HCT116 (cell line): ENCODE results near the gene RELB. TPM values are rescaled to one million over a fixed set of nuclear protein-coding genes. Genes with fewer than 3 reads are reported as not detected.

ENCODE experiments used
- ATAC-seq: fragments of 200-7000 bp; cut with Tn5 transposase; 2 replicates; pipeline ENCODE4 v1.9.1; 2020; ENCODE audit warnings: mild to moderate bottlenecking, moderate library complexity
- BruUV-seq: library from RNA; stranded (reverse); fragments of 400-500 nt; replicated peaks from 2 replicates; lab custom pipeline; 2021; lab: Mats Ljungman, UMichigan
- CTCF ChIA-PET: fragments of 300-600 bp; sonication (Branson Sonifier 250); formaldehyde crosslinking; loops from one replicate; lab custom pipeline; 2021; ENCODE audit warnings: antibody characterized with exemption; lab: Charles Lee
- POLR2A ChIA-PET: fragments of 300-600, 350-600 bp; sonication (Branson Sonifier 250); formaldehyde crosslinking; loops from one replicate; lab custom pipeline; 2021; ENCODE audit warnings: antibody characterized with exemption; lab: Charles Lee
- RAD21 ChIA-PET, 2 experiments: fragments of 300-600 bp; sonication (Branson Sonifier 250); formaldehyde crosslinking; loops; one replicate each; lab custom pipeline; 2023; ENCODE audit warnings: low total read pairs in 2 of 2; ENCODE audit not compliant: uncharacterized antibody in 2 of 2, unreplicated experiment in 2 of 2, low non-redundant PET in 1 of 2; lab: Charles Lee
- DNase-seq: peaks from one replicate; pipeline ENCODE4 v3.0.0-alpha.2; 2010; ENCODE audit warnings: low read depth, low spot score
- H2AFZ ChIP-seq: fragments of 200-600 bp; shearing (Covaris generic), sonication (generic); 2 replicates; pipeline ENCODE4 v1.6.1; 2017; ENCODE audit warnings: low read depth, mixed run types, mixed read lengths, antibody characterized with exemption, low read length; ENCODE audit not compliant: poor library complexity, severe bottlenecking
- H3K27ac ChIP-seq: 2 replicates; pipeline ENCODE4 v1.5.1; 2012; ENCODE audit warnings: low read depth, low read length
- H3K27me3 ChIP-seq: fragments of 200-600 bp; sonication (generic); 2 replicates; pipeline ENCODE4 v1.6.1; 2016; ENCODE audit warnings: mixed run types, low read length, mixed read lengths; ENCODE audit not compliant: insufficient read depth
- H3K36me3 ChIP-seq, 2 experiments: fragments of 200-500 bp in 1 of 2; fragments of 200-600 bp in 1 of 2; sonication (Bioruptor generic) in 1 of 2; sonication (generic) in 1 of 2; 2 replicates each; pipeline versions ENCODE4 v1.5.1 to v1.6.1; 2014 to 2016; ENCODE audit warnings: low read length in 2 of 2, inconsistent platforms in 1 of 2, mixed read lengths in 1 of 2, mixed run types in 1 of 2; ENCODE audit not compliant: insufficient read depth in 2 of 2, control insufficient read depth in 1 of 2
- H3K4me1 ChIP-seq, 2 experiments: fragments of 200-600 bp in 1 of 2; sonication (generic) in 1 of 2; 2 replicates each; pipeline versions ENCODE4 v1.5.1 to v1.6.1; 2012 to 2017; ENCODE audit warnings: low read length in 2 of 2, inconsistent platforms in 1 of 2, mild to moderate bottlenecking in 1 of 2, mixed read lengths in 1 of 2, mixed run types in 1 of 2, moderate library complexity in 1 of 2; ENCODE audit not compliant: insufficient read depth in 2 of 2, control insufficient read depth in 1 of 2
- H3K4me2 ChIP-seq: fragments of 200-600 bp; sonication (generic); 2 replicates; pipeline ENCODE4 v1.6.1; 2017; ENCODE audit warnings: mixed run types, low read length, mixed read lengths
- H3K4me3 ChIP-seq, 2 experiments: fragments of 200-600 bp in 1 of 2; sonication (generic) in 1 of 2; replicated peaks in 1 of 2; 2 replicates each; pipeline ENCODE4 v1.5.1; 2011 to 2016; ENCODE audit warnings: low read length in 2 of 2, control low read depth in 1 of 2, low read depth in 1 of 2, mild to moderate bottlenecking in 1 of 2, mixed read lengths in 1 of 2, mixed run types in 1 of 2
- H3K79me2 ChIP-seq: fragments of 200-600 bp; sonication (generic); 2 replicates; pipeline ENCODE4 v1.6.1; 2017; ENCODE audit warnings: mild to moderate bottlenecking, mixed run types, low read length, moderate library complexity, mixed read lengths; ENCODE audit not compliant: insufficient read depth
- H3K9ac ChIP-seq: fragments of 200-600 bp; sonication (generic); 2 replicates; pipeline ENCODE4 v1.6.1; 2016; ENCODE audit warnings: low read length, mixed read lengths
- H3K9me2 ChIP-seq: fragments of 200-600 bp; sonication (generic), shearing (Covaris generic); 2 replicates; pipeline ENCODE4 v1.6.1; 2017; ENCODE audit warnings: mixed run types, mild to moderate bottlenecking, moderate library complexity; ENCODE audit not compliant: insufficient read depth
- H3K9me3 ChIP-seq, 2 experiments: fragments of 200-500 bp in 1 of 2; fragments of 200-600 bp in 1 of 2; sonication (Bioruptor generic) in 1 of 2; sonication (generic) in 1 of 2; 2 replicates each; pipeline ENCODE4 v1.6.1; 2014 to 2017; ENCODE audit warnings: low read length in 2 of 2, mixed read lengths in 2 of 2, inconsistent platforms in 1 of 2, low read depth in 1 of 2, mild to moderate bottlenecking in 1 of 2, mixed run types in 1 of 2, moderate library complexity in 1 of 2; ENCODE audit not compliant: control insufficient read depth in 1 of 2, insufficient read depth in 1 of 2
- H4K20me1 ChIP-seq: fragments of 200-600 bp; sonication (generic), shearing (Covaris generic); 2 replicates; pipeline ENCODE4 v1.6.1; 2017; ENCODE audit warnings: mixed run types, mild to moderate bottlenecking, moderate library complexity; ENCODE audit not compliant: insufficient read depth
- ATF3 ChIP-seq: IDR thresholded peaks from 2 replicates; pipeline ENCODE4 v1.6.1; 2012
- CBX3 ChIP-seq: IDR thresholded peaks from 2 replicates; pipeline ENCODE4 v1.6.1; 2012; ENCODE audit warnings: low read depth
- CEBPB ChIP-seq: IDR thresholded peaks from 2 replicates; pipeline ENCODE4 v1.6.1; 2012; ENCODE audit warnings: low read depth
- EGR1 ChIP-seq: IDR thresholded peaks from 2 replicates; pipeline ENCODE4 v1.6.1; 2012; ENCODE audit warnings: low read depth
- ELF1 ChIP-seq: IDR thresholded peaks from 2 replicates; pipeline ENCODE4 v1.6.1; 2012; ENCODE audit warnings: low read depth, borderline replicate concordance
- EZH2phosphoT487 ChIP-seq: fragments of 200-600 bp; IDR thresholded peaks from 2 replicates; pipeline ENCODE4 v1.6.1; 2018; ENCODE audit warnings: antibody characterized with exemption, borderline replicate concordance
- JUND ChIP-seq: IDR thresholded peaks from 2 replicates; pipeline ENCODE4 v1.6.1; 2012
- POLR2A ChIP-seq: IDR thresholded peaks from 2 replicates; pipeline ENCODE4 v1.7.0; 2011; ENCODE audit warnings: borderline replicate concordance; ENCODE audit not compliant: insufficient read depth, insufficient read length; ENCODE audit errors: extremely low read depth
- POLR2AphosphoS5 ChIP-seq: IDR thresholded peaks from 2 replicates; pipeline ENCODE4 v1.6.1; 2011; ENCODE audit warnings: mild to moderate bottlenecking, low read depth, low read length, moderate library complexity
- SIN3A ChIP-seq: IDR thresholded peaks from 2 replicates; pipeline ENCODE4 v1.6.1; 2012; ENCODE audit warnings: low read depth
- SP1 ChIP-seq: IDR thresholded peaks from 2 replicates; pipeline ENCODE4 v1.6.1; 2012; ENCODE audit warnings: low read depth
- SRF ChIP-seq: IDR thresholded peaks from 2 replicates; pipeline ENCODE4 v1.6.1; 2012; ENCODE audit warnings: low read depth
- TCF7L2 ChIP-seq: IDR thresholded peaks from 2 replicates; pipeline ENCODE4 v1.7.0; 2011; ENCODE audit warnings: borderline replicate concordance, inconsistent platforms; ENCODE audit not compliant: insufficient read depth, insufficient read length; ENCODE audit errors: extremely low read depth
- YY1 ChIP-seq: IDR thresholded peaks from 2 replicates; pipeline ENCODE4 v1.6.1; 2011; ENCODE audit warnings: low read length, low read depth, moderate library complexity, mild to moderate bottlenecking; ENCODE audit not compliant: insufficient replicate concordance; ENCODE audit errors: extremely low read depth
- ZBTB33 ChIP-seq: IDR thresholded peaks from 2 replicates; pipeline ENCODE4 v1.6.1; 2011; ENCODE audit warnings: mild to moderate bottlenecking, low read length, moderate library complexity; ENCODE audit not compliant: insufficient replicate concordance; ENCODE audit errors: extremely low read depth
- ZFX ChIP-seq: fragments of 450-650 bp; IDR thresholded peaks from 2 replicates; pipeline ENCODE4 v1.6.1; 2017
- intact Hi-C: fragments of 100-400 bp; cut with micrococcal nuclease; formaldehyde crosslinking; loops from 2 replicates; pipeline ENCODE4 v1.10.0; 2022
- total RNA-seq: library from RNA; stranded (reverse); gene quantifications from one replicate; pipeline ENCODE4 v1.2.1, GENCODE V29; 2021; ENCODE audit not compliant: unreplicated experiment
- TF ChIP-seq, protein P1 (sequence below): IDR thresholded peaks from 2 replicates; pipeline ENCODE4 v1.6.1; 2012

Gene RELB
- total RNA-seq, 1 experiment from 2014 or later = 12.9 TPM

- ChIA-PET CTCF (interaction anchor here (1.5 to 1.8 kb wide), 2 partner anchors 10 kb away, joined by 6 to 12 read pairs; no protein-coding TSS in a partner anchor), RAD21 (no interaction called here), POLR2A (interaction anchor here (1.2 kb wide), 1 partner anchor 11 kb away, joined by 6 read pairs; the partner anchor contains the start of gene CLASRP)
- peak overlapping the region; percentile 34; the same call in 1 of the 2 replicates for H3K27ac ChIP-seq
- H4K20me1 ChIP-seq = peaks cover 3% of the 10 kb centered on the region; the same call in 1 of the 2 replicates
- peaks cover 90% of the 10 kb centered on the region for H3K79me2 ChIP-seq
- H3K9me2 ChIP-seq = no peaks in the 10 kb centered on the region
- no peak overlapping the region for H3K4me3 ChIP-seq
- H3K4me1 ChIP-seq = peaks cover 7 to 27% of the 10 kb centered on the region in 2 experiments
- intact Hi-C loops = no loop called here
- DNase-seq (no peak), ATAC-seq (no peak)
- TF ChIP-seq POLR2A = no peak
- TF ChIP-seq SIN3A = no peak
- TF ChIP-seq ZFX = no peak
- no peak for TF ChIP-seq ATF3
- TF ChIP-seq, protein P1, sequence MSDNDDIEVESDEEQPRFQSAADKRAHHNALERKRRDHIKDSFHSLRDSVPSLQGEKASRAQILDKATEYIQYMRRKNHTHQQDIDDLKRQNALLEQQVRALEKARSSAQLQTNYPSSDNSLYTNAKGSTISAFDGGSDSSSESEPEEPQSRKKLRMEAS = no peak
- TF ChIP-seq EZH2phosphoT487 = no peak
- TF ChIP-seq ELF1 = no peak
- no peak for TF ChIP-seq EGR1
- TF ChIP-seq TCF7L2 = no peak
- no TSS peak for BruUV-seq
- H3K27me3 ChIP-seq = no peaks in the 10 kb centered on the region
- no peak overlapping the region for H3K4me2 ChIP-seq
- H3K9me3 ChIP-seq = no peaks in the 10 kb centered on the region
- H2AFZ ChIP-seq = no peak overlapping the region
- H3K9ac ChIP-seq = no peak overlapping the region; the same call in 1 of the 2 replicates
- peaks cover 15 to 28% of the 10 kb centered on the region in 2 experiments for H3K36me3 ChIP-seq
Observed at GRCh38 chr19:45050036-45050435, 48.8 kb downstream of the RELB start.

DNA sequence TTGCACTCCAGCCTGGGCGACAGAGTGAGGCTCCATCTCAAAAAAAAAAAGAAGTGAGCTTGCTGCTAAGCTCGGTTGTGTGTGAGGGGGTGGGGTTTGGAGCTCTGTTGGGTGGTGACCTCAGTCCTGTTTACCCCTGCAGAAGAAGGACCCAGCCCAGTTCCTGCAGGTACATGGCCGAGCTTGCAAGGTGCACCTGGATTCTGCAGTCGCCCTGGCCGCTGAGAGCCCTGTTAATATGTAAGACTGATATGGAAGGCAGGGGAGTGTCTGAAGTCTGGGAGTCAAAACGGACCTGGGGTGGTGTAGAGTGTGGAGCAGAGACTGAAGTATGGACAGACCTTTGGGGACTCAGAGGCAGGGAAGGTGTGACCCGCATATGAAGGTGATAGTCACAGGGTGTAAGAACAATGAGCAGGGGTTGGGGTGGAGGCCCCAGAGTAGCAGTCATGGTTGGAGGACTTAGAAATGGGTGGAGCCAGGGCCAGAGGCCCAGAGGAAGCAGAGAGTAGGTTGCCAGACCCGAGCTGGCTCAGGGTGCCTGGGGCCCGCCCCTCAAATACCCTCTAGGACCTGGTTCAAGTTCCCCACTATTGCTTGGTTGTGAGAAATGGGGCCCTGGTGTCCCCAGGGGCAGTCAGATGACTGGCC lies 50.8 kb downstream of the RELB start:
- H3K4me1 ChIP-seq = peaks cover 7 to 27% of the 10 kb centered on the region in 2 experiments
- H3K36me3 ChIP-seq = peaks cover 15 to 22% of the 10 kb centered on the region in 2 experiments
- DNase-seq = no peak
- peaks cover 70% of the 10 kb centered on the region for H3K79me2 ChIP-seq
- H3K4me2 ChIP-seq = no peak overlapping the region
- RAD21 ChIA-PET = no interaction called here
- H3K9me3 ChIP-seq = no peaks in the 10 kb centered on the region
- intact Hi-C loops = no loop called here
- POLR2A ChIA-PET = no interaction called here
- no peak overlapping the region for H3K27ac ChIP-seq
- no peak overlapping the region for H3K9ac ChIP-seq
- H2AFZ ChIP-seq = no peak overlapping the region
- CTCF ChIA-PET = interaction anchor here (0.7 to 1.8 kb wide), 2 partner anchors 8 to 73 kb away, joined by 3 to 6 read pairs; no protein-coding TSS in a partner anchor
- H3K9me2 ChIP-seq = no peaks in the 10 kb centered on the region
- no TSS peak for BruUV-seq
- H3K4me3 ChIP-seq = no peak overlapping the region
- peaks cover 3% of the 10 kb centered on the region; the same call in 1 of the 2 replicates for H4K20me1 ChIP-seq
- H3K27me3 ChIP-seq = no peaks in the 10 kb centered on the region
- ATAC-seq = no peak
- TF ChIP-seq ZBTB33 (no peak), TCF7L2 (no peak), YY1 (no peak), SRF (no peak), JUND (no peak), ZFX (no peak), SP1 (no peak), CBX3 (no peak), ELF1 (no peak), CEBPB (no peak), ATF3 (no peak), POLR2AphosphoS5 (no peak), POLR2A (no peak)
- TF ChIP-seq, protein P1 = no peak
